ENCODE measurements around the gene QSOX1.

Gene QSOX1, protein sequence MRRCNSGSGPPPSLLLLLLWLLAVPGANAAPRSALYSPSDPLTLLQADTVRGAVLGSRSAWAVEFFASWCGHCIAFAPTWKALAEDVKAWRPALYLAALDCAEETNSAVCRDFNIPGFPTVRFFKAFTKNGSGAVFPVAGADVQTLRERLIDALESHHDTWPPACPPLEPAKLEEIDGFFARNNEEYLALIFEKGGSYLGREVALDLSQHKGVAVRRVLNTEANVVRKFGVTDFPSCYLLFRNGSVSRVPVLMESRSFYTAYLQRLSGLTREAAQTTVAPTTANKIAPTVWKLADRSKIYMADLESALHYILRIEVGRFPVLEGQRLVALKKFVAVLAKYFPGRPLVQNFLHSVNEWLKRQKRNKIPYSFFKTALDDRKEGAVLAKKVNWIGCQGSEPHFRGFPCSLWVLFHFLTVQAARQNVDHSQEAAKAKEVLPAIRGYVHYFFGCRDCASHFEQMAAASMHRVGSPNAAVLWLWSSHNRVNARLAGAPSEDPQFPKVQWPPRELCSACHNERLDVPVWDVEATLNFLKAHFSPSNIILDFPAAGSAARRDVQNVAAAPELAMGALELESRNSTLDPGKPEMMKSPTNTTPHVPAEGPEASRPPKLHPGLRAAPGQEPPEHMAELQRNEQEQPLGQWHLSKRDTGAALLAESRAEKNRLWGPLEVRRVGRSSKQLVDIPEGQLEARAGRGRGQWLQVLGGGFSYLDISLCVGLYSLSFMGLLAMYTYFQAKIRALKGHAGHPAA

GRCh38 chr1:180154325-180155181, at the start of gene QSOX1:
Gene QSOX1 (plus strand): TSS chr1:180154869. CDS start chr1:180154908, 39 bp downstream.
- peak within 1 kb of the TSS; percentile 97 for H3K4me3 ChIP-seq (ENCODE audit: low read depth, low read length)
- TF ChIP-seq CTCF (IDR thresholded peaks at IDR 0.05; ENCODE audit: insufficient read depth, low read depth, low read length, missing control alignments) = no peak
- DNase-seq (ENCODE audit: low read depth) = peak; percentile 94

GRCh38 chr1:180112091-180112490, 42.6 kb upstream of the QSOX1 start:
- no peak for TF ChIP-seq CTCF (IDR thresholded peaks at IDR 0.05; ENCODE audit: insufficient read depth, low read depth, low read length, missing control alignments)
- DNase-seq (ENCODE audit: low read depth) = no peak

DNA sequence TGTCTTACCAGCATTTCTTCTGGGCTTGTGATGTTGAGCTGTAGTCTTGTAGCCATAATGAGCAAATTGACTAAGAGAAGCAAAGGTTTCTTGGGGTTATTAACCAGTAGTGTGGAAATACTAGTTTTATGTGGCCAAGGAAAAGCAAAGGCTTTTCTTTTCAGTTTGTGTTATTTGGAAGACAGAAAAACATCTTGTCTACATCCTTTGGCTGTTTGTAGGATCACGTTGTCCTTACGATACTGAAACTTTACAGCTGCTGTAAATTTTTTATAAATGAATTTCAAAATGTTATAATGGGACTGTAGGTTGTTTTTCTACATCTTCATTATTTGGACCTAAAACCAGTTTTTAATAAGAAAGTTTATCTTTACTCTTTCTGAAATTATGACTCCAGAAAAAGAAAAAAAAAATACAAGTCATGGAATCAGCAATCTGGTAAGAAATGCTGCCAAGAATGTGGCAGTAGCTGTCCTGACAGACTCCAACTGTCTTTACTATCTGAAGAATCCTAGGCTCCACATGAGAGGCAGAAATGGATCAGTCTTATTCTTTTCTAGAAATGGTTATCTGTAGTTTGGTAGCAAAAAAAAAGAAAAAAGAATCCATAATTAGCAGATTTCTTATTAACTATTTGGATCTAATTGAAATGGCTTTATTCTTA, 41.6 kb upstream of the QSOX1 start:
- no peak for DNase-seq (ENCODE audit: low read depth)
- TF ChIP-seq CTCF (IDR thresholded peaks at IDR 0.05; ENCODE audit: insufficient read depth, low read depth, low read length, missing control alignments) = no peak
- no peak overlapping the region for H3K4me3 ChIP-seq (ENCODE audit: low read depth, low read length)

More at GRCh38 chr1:180112091-180112490, 42.6 kb upstream of the QSOX1 start:
- no peak overlapping the region for H3K4me3 ChIP-seq (ENCODE audit: low read depth, low read length)

- H3K4me3 ChIP-seq (ENCODE audit: low read depth, low read length) = no peak overlapping the region
- TF ChIP-seq CTCF (IDR thresholded peaks at IDR 0.05; ENCODE audit: insufficient read depth, low read depth, low read length, missing control alignments) = no peak
- DNase-seq (ENCODE audit: low read depth) = no peak
Measured at GRCh38 chr1:180114396-180114945, 40.2 kb upstream of the QSOX1 start.

DNA sequence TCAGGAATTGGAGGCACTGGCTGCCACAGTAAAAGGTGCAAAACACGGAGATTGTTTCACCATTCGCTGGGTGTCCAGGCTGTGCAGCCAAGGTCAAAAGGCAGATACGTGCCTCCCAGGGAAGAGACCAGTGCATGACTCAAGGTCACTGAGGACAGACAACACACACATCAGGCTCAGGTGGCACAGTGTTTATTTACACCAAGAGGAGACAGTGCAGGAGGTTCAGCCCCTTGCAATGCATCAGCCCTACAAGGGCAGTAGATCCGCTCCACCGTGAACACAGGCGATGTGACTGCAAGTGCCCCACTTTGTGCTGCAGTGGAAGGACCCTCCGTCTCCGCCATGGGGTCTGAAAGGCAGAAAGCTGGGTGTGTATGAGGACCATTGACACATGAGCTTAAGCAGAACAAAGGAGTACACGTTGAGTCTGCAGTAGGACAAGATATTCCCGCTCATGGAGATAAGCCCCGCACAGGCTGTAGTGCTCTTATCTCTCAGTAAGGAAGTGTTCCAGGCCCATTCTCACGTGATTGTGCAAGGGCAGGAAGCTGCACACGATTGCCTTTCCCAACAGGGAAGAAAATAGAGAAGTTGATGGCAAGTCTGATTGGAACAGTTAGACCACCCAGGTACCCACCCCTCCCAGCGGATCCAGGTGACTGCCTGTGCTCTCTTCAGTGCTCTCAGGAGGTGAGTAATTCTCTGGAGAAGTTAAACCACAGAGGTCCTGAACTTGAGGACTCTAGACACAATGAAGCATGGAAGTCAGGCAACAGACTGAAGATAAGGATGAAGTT, 37.5 kb upstream of the QSOX1 start:
- no peak for DNase-seq (ENCODE audit: low read depth)
- no peak for TF ChIP-seq CTCF (IDR thresholded peaks at IDR 0.05; ENCODE audit: insufficient read depth, low read depth, low read length, missing control alignments)

More for the DNA sequence above, 37.5 kb upstream of the QSOX1 start:
- no peak overlapping the region for H3K4me3 ChIP-seq (ENCODE audit: low read depth, low read length)

Data from GM12865 (cell line).